H1 (cell line): ENCODE data around the gene GCAT. TPM values are rescaled to one million over a fixed set of nuclear protein-coding genes. Genes with fewer than 3 reads are reported as not detected.
A peak's percentile ranks its signal among the peaks of the same experiment; 100 is the strongest.

Experiments
- BACH1 ChIP-seq: IDR thresholded peaks from 2 replicates; pipeline ENCODE4 v1.6.1; 2012; ENCODE audit warnings: low read length, improper control_type of control experiment
- BRCA1 ChIP-seq: IDR thresholded peaks from 2 replicates; pipeline ENCODE4 v1.6.1; 2012; ENCODE audit warnings: low read depth, low read length, improper control_type of control experiment
- CEBPB ChIP-seq: IDR thresholded peaks from 2 replicates; pipeline ENCODE4 v1.6.1; 2012; ENCODE audit warnings: low read depth, low read length
- CREB1 ChIP-seq: IDR thresholded peaks from 2 replicates; pipeline ENCODE4 v1.6.1; 2012; ENCODE audit warnings: inconsistent platforms
- CTBP2 ChIP-seq: IDR thresholded peaks from 2 replicates; pipeline ENCODE4 v1.7.0; 2011; ENCODE audit warnings: borderline replicate concordance, mild to moderate bottlenecking, moderate library complexity, mixed read lengths, low read length; ENCODE audit not compliant: insufficient read depth, insufficient read length
- EP300 ChIP-seq, 2 experiments: IDR thresholded peaks; 1 replicate in 1 of 2; 2 replicates in 1 of 2; pipeline ENCODE4 v1.6.1; 2011 to 2012; ENCODE audit warnings: low read depth in 2 of 2, low read length in 2 of 2, mild to moderate bottlenecking in 2 of 2, borderline replicate concordance in 1 of 2, inconsistent platforms in 1 of 2, moderate library complexity in 1 of 2
- FOSL1 ChIP-seq: IDR thresholded peaks from 2 replicates; pipeline ENCODE4 v1.6.1; 2011; ENCODE audit warnings: mild to moderate bottlenecking, low read depth, low read length, moderate library complexity; ENCODE audit not compliant: insufficient read depth
- GABPA ChIP-seq: IDR thresholded peaks from 2 replicates; pipeline ENCODE4 v1.6.1; 2011; ENCODE audit warnings: mild to moderate bottlenecking, low read length, moderate library complexity, borderline replicate concordance; ENCODE audit not compliant: insufficient read depth
- KDM4A ChIP-seq: IDR thresholded peaks from one replicate; pipeline ENCODE4 v1.7.1; 2012; ENCODE audit warnings: low read depth, mild to moderate bottlenecking, moderate library complexity, low read length, inconsistent platforms; ENCODE audit not compliant: severe bottlenecking
- POLR2AphosphoS5 ChIP-seq: IDR thresholded peaks from 2 replicates; pipeline ENCODE4 v1.6.1; 2011; ENCODE audit warnings: low read depth, low read length
- SIRT6 ChIP-seq: IDR thresholded peaks from one replicate; pipeline ENCODE4 v1.7.1; 2012; ENCODE audit warnings: low read length, inconsistent platforms
- SRF ChIP-seq: IDR thresholded peaks from 2 replicates; pipeline ENCODE4 v1.6.1; 2011; ENCODE audit warnings: mild to moderate bottlenecking, low read depth, low read length, moderate library complexity
- polyA plus RNA-seq, 7 experiments: library from polyadenylated mRNA; depleted of rRNA in 3 of 7; stranded (reverse) in 5 of 7; unstranded in 2 of 7; fragments of >200 nt in 5 of 7; fragments of 200-250 nt in 2 of 7; gene quantifications; 1 replicate in 5 of 7; 2 replicates in 1 of 7; 4 replicates in 1 of 7; pipeline versions ENCODE4 v1.2.1 to v1.2.3, GENCODE V29; 2011 to 2013; ENCODE audit warnings: missing spikeins in 2 of 7, mixed read lengths in 2 of 7
- total RNA-seq: library from RNA; stranded (reverse); fragmentation: NEBNext Ultra II Directional; extraction: Animal tissue kit (Norgen Biotek cat#: 25700); gene quantifications from 2 replicates; pipeline ENCODE4 v1.2.1, GENCODE V29; 2021
- TF ChIP-seq, protein P1 (sequence below): IDR thresholded peaks from 2 replicates; pipeline ENCODE4 v1.6.1; 2011; ENCODE audit warnings: low read length, improper control_type of control experiment
- TF ChIP-seq, protein P2 (sequence below): IDR thresholded peaks from 2 replicates; pipeline ENCODE4 v1.6.1; 2012; ENCODE audit warnings: inconsistent platforms

Gene GCAT
- total and polyA plus RNA-seq, 2 of the 8 experiments (the other 6 are each of a cell fraction or from before 2014, with no cell fraction given) = 24.3 to 47.5 TPM

DNA sequence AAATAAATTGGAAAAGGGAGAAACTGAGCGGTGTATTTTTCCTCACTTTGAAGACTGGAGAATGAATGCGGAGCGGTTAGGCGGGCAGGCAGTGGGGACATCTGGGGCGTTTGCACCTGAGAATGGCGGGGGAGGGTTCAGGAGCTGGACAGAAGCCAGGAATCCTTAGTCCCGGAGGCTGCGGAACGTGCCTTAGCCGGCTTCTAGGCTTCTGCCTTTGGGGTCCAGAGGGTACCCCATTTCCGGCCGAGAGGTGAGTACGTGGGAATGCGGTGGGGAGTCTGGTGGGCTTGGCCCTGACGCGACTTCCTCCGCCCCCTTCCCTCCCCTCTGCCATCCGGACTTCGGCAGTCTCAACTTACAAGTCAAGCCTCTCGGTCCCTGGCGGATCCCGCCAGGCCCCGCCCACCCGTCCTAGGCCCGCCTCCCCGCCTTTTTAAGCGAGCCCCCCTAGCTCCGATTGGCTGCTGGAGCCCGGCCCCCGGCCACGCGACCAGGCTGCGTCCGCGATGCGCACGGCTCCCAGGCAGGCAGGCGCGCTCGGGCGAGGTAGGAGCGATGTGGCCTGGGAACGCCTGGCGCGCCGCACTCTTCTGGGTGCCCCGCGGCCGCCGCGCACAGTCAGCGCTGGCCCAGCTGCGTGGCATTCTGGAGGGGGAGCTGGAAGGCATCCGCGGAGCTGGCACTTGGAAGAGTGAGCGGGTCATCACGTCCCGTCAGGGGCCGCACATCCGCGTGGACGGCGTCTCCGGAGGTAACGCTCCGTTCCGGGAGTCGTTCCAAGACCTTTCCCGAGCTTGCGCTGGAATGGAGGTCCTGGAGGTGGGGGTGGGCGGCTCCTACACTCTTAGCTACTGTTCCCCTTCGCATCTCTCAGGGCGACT, at the start of gene GCAT (continued):
- TF ChIP-seq, protein P1, sequence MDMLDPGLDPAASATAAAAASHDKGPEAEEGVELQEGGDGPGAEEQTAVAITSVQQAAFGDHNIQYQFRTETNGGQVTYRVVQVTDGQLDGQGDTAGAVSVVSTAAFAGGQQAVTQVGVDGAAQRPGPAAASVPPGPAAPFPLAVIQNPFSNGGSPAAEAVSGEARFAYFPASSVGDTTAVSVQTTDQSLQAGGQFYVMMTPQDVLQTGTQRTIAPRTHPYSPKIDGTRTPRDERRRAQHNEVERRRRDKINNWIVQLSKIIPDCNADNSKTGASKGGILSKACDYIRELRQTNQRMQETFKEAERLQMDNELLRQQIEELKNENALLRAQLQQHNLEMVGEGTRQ = no peak; the same call in 1 of the 2 replicates
- TF ChIP-seq CTBP2 (no peak), CREB1 (peak; percentile 94), POLR2AphosphoS5 (peak; percentile 80), CEBPB (no peak), KDM4A (peak; percentile 69), BRCA1 (no peak), SRF (0 out of 2 replicates have a peak, but pooled peaks have one; percentile 20), EP300 (IDR thresholded peaks at IDR 0.05; ENCODE audit: borderline replicate concordance in 1 of 2, low read depth in 2 of 2, low read length in 2 of 2) (no peak), BACH1 (no peak), SIRT6 (no peak), FOSL1 (no peak), GABPA (no peak)
- TF ChIP-seq, protein P2, sequence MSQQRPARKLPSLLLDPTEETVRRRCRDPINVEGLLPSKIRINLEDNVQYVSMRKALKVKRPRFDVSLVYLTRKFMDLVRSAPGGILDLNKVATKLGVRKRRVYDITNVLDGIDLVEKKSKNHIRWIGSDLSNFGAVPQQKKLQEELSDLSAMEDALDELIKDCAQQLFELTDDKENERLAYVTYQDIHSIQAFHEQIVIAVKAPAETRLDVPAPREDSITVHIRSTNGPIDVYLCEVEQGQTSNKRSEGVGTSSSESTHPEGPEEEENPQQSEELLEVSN = peak; percentile 62; the same call in 1 of the 2 replicates
